Immature natural killer cell (primary cell): Measurements from ENCODE around the gene C19orf25. TPM values are rescaled to one million over a fixed set of nuclear protein-coding genes. Genes with fewer than 3 reads are reported as not detected.
"Not testable (repeated sequence)": the region's sequence is repeated elsewhere in the genome, so short reads cannot be mapped to it uniquely, and the experiment has no call there.

Experiments
- DNase-seq, 3 donors: peaks; one replicate each; pipeline ENCODE4 v3.0.0; 2022; ENCODE audit warnings: mixed read lengths in 1 of 3
- H3K27ac Mint-ChIP-seq, 6 donors: one replicate each; pipeline ENCODE4 v1.8.0; 2020; ENCODE audit warnings: mixed read lengths in 6 of 6, mild to moderate bottlenecking in 5 of 6, inconsistent platforms in 4 of 6, moderate library complexity in 3 of 6
- H3K27me3 Mint-ChIP-seq, 3 donors: one replicate each; pipeline ENCODE4 v1.8.0; 2020 to 2021; ENCODE audit warnings: low read depth in 3 of 3, mild to moderate bottlenecking in 3 of 3, mixed read lengths in 3 of 3, moderate library complexity in 3 of 3, inconsistent platforms in 1 of 3
- H3K36me3 Mint-ChIP-seq, 3 donors: one replicate each; pipeline ENCODE4 v1.8.0; 2020; ENCODE audit warnings: mixed read lengths in 3 of 3, inconsistent platforms in 2 of 3, mild to moderate bottlenecking in 2 of 3
- H3K4me1 Mint-ChIP-seq, 2 donors: one replicate each; pipeline ENCODE4 v1.8.0; 2020; ENCODE audit warnings: inconsistent platforms in 2 of 2, mild to moderate bottlenecking in 2 of 2, mixed read lengths in 2 of 2, moderate library complexity in 1 of 2
- H3K4me3 Mint-ChIP-seq, 5 donors: one replicate each; pipeline ENCODE4 v1.8.0; 2020; ENCODE audit warnings: mild to moderate bottlenecking in 5 of 5, mixed read lengths in 5 of 5, inconsistent platforms in 3 of 5, moderate library complexity in 3 of 5
- H3K9me3 Mint-ChIP-seq, 6 donors: one replicate each; pipeline ENCODE4 v1.8.0; 2020; ENCODE audit warnings: mild to moderate bottlenecking in 6 of 6, mixed read lengths in 6 of 6, inconsistent platforms in 4 of 6, moderate library complexity in 3 of 6
- polyA plus RNA-seq, 3 donors: library from polyadenylated mRNA; unstranded; fragments of 300-500 nt; fragmentation: Illumina TruSeq; gene quantifications; one replicate each; pipeline ENCODE4 v1.2.3, GENCODE V29; 2021

The C19orf25 gene
- polyA plus RNA-seq, 3 donors from 2014 or later, result 57.4 to 61.6 (median 61.2) TPM

DNA sequence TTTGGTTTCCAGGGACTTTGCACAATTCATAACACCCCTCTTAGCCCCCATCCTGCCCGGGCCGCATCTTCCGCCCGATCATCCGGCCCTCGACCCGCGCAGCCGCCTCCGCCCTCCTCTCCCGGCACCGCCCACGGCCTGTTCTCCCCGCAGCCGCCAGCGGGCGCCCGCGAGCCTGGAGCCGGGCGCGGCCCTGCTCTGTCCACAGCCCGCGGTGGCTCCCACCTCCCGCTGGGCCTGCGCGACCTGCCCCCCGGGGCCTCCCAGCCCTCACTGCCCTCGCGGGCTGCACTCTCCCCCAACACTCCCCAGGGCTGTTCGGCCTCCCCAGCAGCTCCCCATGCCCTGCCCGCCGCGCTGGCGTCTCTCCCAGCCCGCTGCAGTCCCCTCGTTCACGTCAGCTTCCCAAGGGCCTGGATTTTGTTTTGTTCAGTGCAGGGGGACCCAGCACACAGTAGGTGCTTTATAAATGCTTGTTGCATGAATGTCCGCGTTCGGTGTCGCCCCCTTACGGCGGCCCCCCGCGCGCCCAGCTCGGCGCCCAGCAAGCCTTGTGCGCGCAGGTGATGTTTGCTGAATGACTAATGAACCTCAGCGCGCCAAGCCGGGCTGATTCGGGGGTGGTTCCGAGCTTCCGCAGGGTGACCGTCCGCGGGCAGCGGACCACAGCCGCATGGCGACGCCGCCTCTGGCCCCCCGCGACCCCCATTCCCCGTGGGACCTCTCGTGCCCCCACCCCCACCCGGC is 33.7 kb downstream of the C19orf25 start:
- DNase-seq, result peak; percentile 79 to 84 (median 82)
- Mint-ChIP-seq H3K4me1 (peaks cover 23 to 40% of the 10 kb centered on the region in 2 donors), H3K27ac (peak overlapping the region in 4 of 6 donors; percentile 44 to 76 (median 55)), H3K27me3 (peaks cover 10 to 36% (median 14%) of the 10 kb centered on the region in 3 donors), H3K36me3 (peaks cover 0 to 7% (median 0%) of the 10 kb centered on the region in 3 donors), H3K4me3 (peak overlapping the region; percentile 78 to 82 (median 79)), H3K9me3 (no peaks in the 10 kb centered on the region)

DNA sequence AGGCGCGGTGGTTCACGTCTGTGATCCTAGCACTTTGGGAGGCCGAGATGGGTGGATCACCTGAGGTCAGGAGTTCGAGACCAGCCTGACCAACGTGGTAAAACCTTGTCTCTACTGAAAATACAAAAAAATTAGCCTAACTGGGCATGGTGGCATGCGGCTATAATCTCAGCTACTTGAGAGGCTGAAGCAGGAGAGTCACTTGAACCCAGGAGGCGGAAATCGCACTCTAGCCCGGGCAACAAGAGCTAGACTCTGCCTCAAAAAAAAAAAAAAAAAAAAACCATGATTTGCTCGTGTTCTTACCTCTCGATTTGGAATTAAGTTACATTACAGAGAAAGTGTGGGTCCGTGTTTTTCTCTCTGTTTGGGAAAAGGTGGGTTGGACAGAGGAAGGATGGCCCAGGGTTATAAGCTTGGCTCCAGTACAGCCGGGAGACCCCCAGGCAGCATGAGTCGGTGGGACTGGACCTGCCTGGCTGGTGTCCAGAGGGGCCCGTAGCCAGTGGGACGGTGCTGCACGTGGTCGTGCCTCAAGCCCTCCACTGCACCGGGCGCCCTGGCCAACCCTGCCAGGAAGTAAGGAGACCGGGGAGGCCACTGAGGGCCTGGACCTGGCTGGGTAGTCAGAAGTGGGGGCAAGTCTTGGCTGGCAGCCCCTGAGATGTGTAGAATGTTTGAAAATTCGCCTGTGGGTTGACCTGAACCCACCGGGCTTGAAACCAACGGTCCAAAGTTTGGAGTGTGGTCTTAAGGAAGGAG is 37.2 kb downstream of the C19orf25 start:
- Mint-ChIP-seq H3K9me3 (no peaks in the 10 kb centered on the region), H3K4me3 (peak overlapping the region in 3 of 5 donors; percentile 14 to 96 (median 36)), H3K27ac (peak overlapping the region in 3 of 6 donors; percentile 12 to 68 (median 67)), H3K27me3 (peaks cover 9 to 25% (median 13%) of the 10 kb centered on the region in 3 donors), H3K4me1 (peaks cover 22 to 47% of the 10 kb centered on the region in 2 donors), H3K36me3 (peaks cover 0 to 11% (median 0%) of the 10 kb centered on the region in 3 donors)
- no peak for DNase-seq

DNA sequence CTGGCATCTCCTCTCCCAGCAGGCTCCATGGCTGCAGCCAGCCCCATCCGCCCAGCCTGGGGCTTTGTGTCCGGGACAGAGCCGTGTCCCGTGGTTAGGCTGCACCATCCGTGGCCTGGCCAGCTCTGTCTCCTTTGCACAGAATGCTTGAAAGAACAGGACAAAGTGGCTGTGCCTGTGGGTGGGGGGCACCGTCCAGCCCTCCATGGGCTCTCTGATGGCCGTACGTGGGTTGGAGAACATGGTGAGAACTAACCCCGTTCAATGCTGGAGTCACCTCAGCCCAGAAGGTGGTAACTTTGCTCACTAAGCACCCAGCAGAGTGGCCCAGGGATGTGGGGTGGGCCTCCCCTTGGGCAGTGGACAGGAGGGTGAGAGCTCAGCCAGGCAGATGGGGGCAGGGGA is 38.0 kb downstream of the C19orf25 start:
- Mint-ChIP-seq H3K9me3 (no peaks in the 10 kb centered on the region), H3K4me1 (peaks cover 22 to 45% of the 10 kb centered on the region in 2 donors), H3K4me3 (peak overlapping the region in 4 of 5 donors; percentile 21 to 99 (median 97))

DNA sequence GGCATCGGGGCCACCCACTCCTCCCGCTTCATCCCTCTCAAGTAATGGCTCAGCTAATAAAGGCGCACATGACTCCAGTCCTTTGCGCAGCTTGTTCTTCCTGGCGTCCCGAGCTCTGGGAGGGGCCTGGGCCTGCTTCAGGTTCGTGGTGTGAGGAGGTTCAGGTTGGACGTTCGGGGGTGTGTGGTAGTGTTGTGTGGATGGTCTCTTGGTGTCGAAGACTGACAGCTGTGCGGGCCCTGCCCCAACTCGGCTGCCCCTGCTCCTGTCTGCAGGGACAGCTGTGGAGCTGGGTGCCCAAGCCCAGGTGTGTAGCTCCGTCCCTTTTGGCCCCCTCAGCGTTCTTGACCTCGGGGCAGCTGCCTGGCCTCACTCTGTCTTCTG is 38.6 kb downstream of the C19orf25 start:
- H3K4me3 Mint-ChIP-seq, result peak overlapping the region in 4 of 5 donors; percentile 68 to 99 (median 97)
- H3K4me1 Mint-ChIP-seq, result peaks cover 22 to 45% of the 10 kb centered on the region in 2 donors
- H3K27ac Mint-ChIP-seq, result peak overlapping the region in 2 of 6 donors; percentile 45 to 65
- H3K9me3 Mint-ChIP-seq, result no peaks in the 10 kb centered on the region
- H3K36me3 Mint-ChIP-seq, result peaks cover 0 to 11% (median 1%) of the 10 kb centered on the region in 3 donors
- peaks cover 8 to 24% (median 15%) of the 10 kb centered on the region in 3 donors for H3K27me3 Mint-ChIP-seq
- DNase-seq, result no peak

More for the DNA sequence above, 38.0 kb downstream of the C19orf25 start:
- no peak for DNase-seq
- H3K27me3 Mint-ChIP-seq, result peaks cover 9 to 25% (median 13%) of the 10 kb centered on the region in 3 donors
- peak overlapping the region in 1 of 6 donors; percentile 45 for H3K27ac Mint-ChIP-seq
- H3K36me3 Mint-ChIP-seq, result peaks cover 0 to 11% (median 0%) of the 10 kb centered on the region in 3 donors

DNA sequence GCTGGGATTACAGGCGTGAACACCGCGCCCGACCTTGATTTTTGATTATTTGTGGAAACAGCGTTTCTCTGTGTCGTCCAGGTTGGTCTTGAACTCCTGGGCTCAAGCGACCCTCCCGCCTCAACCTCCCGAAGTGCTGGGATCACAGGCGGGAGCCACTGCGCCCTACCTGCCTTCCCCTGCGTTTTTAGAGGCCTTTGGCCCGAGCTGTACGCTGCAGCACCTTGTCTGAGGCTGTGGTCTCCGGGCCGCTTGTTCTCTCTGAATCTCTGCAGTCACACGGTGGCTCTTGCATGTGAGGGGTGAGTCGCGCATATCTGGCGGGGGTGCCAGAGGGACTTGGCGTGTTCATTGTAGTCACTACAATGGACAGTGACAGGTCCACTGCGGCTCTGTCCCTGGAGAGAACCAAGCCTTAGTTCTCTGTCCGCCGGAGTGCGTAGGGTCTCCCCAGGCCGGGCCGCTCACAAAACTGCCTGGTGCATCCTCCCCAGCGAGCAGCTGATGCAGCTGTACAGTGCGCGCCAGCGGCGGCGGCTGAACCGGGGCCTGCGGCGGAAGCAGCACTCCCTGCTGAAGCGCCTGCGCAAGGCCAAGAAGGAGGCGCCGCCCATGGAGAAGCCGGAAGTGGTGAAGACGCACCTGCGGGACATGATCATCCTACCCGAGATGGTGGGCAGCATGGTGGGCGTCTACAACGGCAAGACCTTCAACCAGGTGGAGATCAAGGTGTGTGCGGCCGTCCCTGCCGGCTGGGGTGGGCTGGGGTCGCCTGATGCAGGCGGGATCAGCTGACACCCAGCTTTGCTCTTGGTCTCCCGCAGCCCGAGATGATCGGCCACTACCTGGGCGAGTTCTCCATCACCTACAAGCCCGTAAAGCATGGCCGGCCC is 39.2 kb downstream of the C19orf25 start:
- peaks cover 5 to 21% (median 12%) of the 10 kb centered on the region in 3 donors for H3K27me3 Mint-ChIP-seq
- peak overlapping the region; percentile 72 to 97 (median 88) for H3K27ac Mint-ChIP-seq
- H3K4me1 Mint-ChIP-seq, result peaks cover 22 to 43% of the 10 kb centered on the region in 2 donors
- peaks cover 0 to 11% (median 3%) of the 10 kb centered on the region in 3 donors for H3K36me3 Mint-ChIP-seq
- H3K4me3 Mint-ChIP-seq, result peak overlapping the region; percentile 95 to 99 (median 96)
- not testable (repeated sequence) for H3K9me3 Mint-ChIP-seq, DNase-seq

DNA sequence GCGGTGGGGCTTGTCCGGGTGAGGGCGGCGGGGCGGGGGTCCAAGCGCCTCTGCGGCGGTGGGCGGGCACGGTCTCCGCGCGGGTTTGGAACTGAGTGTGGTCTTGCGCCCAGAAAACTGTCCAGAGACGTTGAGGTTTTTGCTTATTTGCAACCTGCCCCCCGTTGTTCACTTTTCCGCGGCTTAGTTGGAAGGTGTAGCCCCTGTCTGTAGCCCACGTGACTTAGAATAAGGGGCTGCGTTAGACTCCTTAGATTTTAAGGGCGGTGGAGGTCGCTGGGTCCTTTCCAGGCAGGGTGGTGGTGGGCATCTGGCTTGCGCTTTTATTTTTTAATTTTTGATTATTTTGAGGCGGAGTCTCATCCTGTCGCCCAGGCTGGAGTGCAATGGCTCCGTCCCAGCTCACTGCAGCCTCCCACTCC is 40.1 kb downstream of the C19orf25 start:
- Mint-ChIP-seq H3K9me3 (no peaks in the 10 kb centered on the region), H3K36me3 (peaks cover 0 to 11% (median 3%) of the 10 kb centered on the region in 3 donors), H3K4me1 (peaks cover 22 to 37% of the 10 kb centered on the region in 2 donors), H3K27me3 (peaks cover 5 to 14% (median 12%) of the 10 kb centered on the region in 3 donors), H3K4me3 (peak overlapping the region; percentile 95 to 99 (median 96)), H3K27ac (peak overlapping the region; percentile 72 to 97 (median 88))
- no peak for DNase-seq

DNA sequence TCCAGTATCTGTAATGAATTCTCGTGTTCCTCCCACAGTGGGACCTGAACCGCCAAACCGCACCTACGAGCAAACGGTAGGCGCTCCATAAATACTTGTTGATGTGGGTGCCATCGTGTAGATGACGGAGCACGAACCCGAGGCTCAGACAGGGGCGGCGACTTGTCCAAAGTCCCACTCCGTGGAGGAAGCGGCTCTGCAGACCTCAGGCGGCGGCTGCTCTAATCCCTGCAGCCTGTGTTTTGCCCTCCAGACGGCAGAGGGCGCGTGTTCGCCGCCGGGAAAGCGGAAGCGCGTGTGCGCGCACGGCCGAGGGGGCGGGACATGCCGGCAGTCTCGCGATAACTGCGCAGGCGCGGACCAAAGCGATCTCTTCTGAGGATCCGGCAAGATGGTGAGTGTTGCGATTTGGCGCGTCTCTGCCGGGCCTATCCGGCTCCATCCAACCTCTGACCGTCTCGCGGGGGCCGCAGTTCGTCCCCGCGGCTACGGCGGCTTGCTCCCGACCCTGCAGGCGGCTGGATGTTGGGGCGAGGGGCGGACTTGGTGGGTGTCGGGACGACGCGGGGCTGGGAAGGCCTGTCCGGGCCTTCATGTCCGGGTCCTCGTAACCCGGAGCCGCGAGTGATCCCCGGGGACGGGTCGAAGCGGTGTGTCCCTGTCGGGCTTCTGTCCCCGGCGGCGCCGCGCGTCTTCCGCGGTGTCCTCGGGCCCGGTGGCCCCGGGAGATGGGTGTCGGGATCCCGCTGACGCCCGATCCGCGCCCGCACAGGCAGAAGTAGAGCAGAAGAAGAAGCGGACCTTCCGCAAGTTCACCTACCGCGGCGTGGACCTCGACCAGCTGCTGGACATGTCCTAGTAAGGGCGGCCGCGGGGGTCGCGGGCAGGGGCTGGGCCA is 40.7 kb downstream of the C19orf25 start, which contains the start of gene RPS15:
Gene RPS15, plus strand, starts transcription at position 362 of the 898 bp plus-strand sequence. Its CDS starts 30 bp downstream, at position 392.
- DNase-seq, result peak; percentile 94 to 97 (median 96)
- peaks cover 5 to 14% (median 12%) of the 10 kb centered on the region in 3 donors for H3K27me3 Mint-ChIP-seq
- peaks cover 22 to 37% of the 10 kb centered on the region in 2 donors for H3K4me1 Mint-ChIP-seq
- peaks cover 0 to 11% (median 3%) of the 10 kb centered on the region in 3 donors for H3K36me3 Mint-ChIP-seq
- H3K4me3 Mint-ChIP-seq, result peak within 1 kb of the TSS; percentile 95 to 99 (median 96)
- no peaks in the 10 kb centered on the region for H3K9me3 Mint-ChIP-seq
- H3K27ac Mint-ChIP-seq, result peak within 1 kb of the TSS; percentile 91 to 97 (median 94)

DNA sequence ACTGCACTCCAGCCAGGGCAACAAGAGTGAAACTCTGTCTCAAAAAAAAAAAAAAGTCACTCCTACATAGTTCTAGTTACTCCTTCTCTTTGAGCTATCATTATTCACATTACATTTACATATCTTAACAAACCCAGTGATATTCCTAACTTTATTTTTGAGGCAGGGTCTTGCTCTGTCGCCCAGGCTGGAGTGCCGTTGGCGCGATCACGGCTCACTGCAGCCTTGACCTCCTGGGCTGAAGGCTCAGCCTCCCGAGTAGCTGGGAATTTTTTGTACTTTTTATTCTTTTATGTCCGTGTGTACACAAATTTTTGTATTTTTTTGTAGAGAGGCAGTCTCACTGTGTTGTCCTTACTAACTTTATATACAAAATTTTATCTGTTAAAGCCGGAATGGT is 41.4 kb downstream of the C19orf25 start:
- DNase-seq, result no peak
- no peaks in the 10 kb centered on the region for H3K9me3 Mint-ChIP-seq
- peaks cover 0 to 11% (median 3%) of the 10 kb centered on the region in 3 donors for H3K36me3 Mint-ChIP-seq
- peaks cover 22 to 37% of the 10 kb centered on the region in 2 donors for H3K4me1 Mint-ChIP-seq
- H3K4me3 Mint-ChIP-seq, result peak overlapping the region in 3 of 5 donors; percentile 95 to 98 (median 96)
- peaks cover 5 to 14% (median 12%) of the 10 kb centered on the region in 3 donors for H3K27me3 Mint-ChIP-seq
- peak overlapping the region in 5 of 6 donors; percentile 91 to 97 (median 95) for H3K27ac Mint-ChIP-seq

DNA sequence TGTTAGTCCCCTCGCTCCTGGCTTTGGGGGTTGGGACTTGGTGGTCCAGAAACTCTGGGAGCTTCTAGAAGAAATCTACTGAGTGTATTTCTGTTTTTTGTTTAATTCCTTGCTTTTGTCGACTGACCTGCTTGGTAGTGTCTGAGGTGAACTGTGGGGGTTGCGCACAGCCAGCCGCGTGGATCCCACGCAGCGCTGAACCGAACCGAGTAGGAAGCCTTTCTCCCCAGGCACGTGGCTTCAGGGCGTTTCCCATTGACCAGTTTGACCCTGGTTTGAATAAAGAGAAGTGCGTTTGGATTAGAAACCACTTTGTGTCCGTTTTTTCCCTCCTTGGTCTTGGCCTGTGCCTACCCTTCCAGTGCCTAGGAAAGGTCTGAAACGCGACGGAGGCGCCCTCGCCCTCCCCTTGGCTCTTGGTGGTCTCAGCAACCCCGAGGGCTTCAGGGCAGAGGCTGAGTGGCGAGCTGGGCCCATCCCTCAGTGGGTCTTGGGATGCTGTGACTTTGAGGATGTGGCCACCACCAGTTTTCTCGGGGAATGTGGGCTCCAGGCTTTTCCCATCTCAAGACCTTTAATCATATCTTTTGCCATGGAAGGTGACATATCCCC is 43.5 kb downstream of the C19orf25 start:
- Mint-ChIP-seq H3K4me3 (no peak overlapping the region), H3K27ac (peak overlapping the region in 5 of 6 donors; percentile 12 to 60 (median 45)), H3K9me3 (no peaks in the 10 kb centered on the region)

DNA sequence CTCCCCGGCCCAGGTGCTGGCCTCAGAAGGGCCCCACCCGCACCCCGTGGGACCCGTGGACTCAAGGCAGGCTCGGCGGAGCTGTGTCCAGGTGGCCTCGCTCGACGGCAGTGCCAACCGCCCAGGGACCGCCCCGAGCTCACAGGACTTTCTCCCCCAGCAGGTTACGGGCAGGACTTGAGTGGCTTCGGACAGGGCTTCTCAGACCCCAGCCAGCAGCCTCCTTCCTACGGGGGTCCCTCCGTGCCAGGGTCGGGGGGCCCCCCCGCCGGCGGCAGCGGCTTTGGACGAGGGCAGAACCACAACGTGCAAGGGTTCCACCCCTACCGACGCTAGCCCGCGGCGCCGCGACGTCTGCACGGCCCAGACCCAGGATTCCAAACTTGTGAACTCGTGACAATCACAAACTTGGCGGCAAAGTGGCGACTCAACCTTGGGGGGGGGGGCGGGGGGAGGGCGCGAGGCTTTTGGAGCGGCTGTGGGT is 44.4 kb downstream of the C19orf25 start:
- DNase-seq, result no peak
- H3K9me3 Mint-ChIP-seq, result no peaks in the 10 kb centered on the region
- no peak overlapping the region for H3K27ac Mint-ChIP-seq
- peaks cover 0 to 4% (median 3%) of the 10 kb centered on the region in 3 donors for H3K36me3 Mint-ChIP-seq
- H3K27me3 Mint-ChIP-seq, result peaks cover 7 to 14% (median 12%) of the 10 kb centered on the region in 3 donors
- H3K4me1 Mint-ChIP-seq, result peaks cover 9 to 19% of the 10 kb centered on the region in 2 donors
- no peak overlapping the region for H3K4me3 Mint-ChIP-seq

More for the DNA sequence above, 43.5 kb downstream of the C19orf25 start:
- Mint-ChIP-seq H3K4me1 (peaks cover 14 to 26% of the 10 kb centered on the region in 2 donors), H3K27me3 (peaks cover 7 to 12% (median 12%) of the 10 kb centered on the region in 3 donors), H3K36me3 (peaks cover 0 to 4% (median 3%) of the 10 kb centered on the region in 3 donors)
- DNase-seq, result no peak

DNA sequence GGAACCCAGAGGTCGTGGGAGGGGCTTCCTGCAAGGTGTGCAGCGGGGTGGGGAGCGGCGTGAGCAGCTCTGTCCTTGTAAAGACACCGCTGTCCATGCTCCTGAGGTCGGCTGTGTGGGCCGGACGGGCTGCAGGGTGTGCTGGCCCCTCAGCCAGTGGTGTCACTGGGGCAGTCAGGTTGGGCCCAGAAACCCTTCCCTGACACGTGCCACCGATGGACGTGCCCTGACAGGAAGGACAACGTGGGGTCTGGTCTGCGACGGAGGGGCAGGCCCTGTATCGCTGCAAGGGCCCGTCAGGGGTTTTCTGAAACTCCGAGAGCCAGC is 45.0 kb downstream of the C19orf25 start:
- Mint-ChIP-seq H3K9me3 (no peaks in the 10 kb centered on the region), H3K4me3 (no peak overlapping the region), H3K27ac (no peak overlapping the region), H3K4me1 (peaks cover 5 to 12% of the 10 kb centered on the region in 2 donors), H3K27me3 (peaks cover 7 to 14% (median 12%) of the 10 kb centered on the region in 3 donors), H3K36me3 (peaks cover 0 to 4% (median 3%) of the 10 kb centered on the region in 3 donors)
- DNase-seq, result no peak
